Measurements from ENCODE around the gene DVL1. TPM values are rescaled to one million over a fixed set of nuclear protein-coding genes. Genes with fewer than 3 reads are reported as not detected.

Gene DVL1
- total and polyA plus RNA-seq, 2 of the 13 experiments (the other 11 are each of a cell fraction or from before 2014, with no cell fraction given) = 30.8 to 60.4 TPM

DNA sequence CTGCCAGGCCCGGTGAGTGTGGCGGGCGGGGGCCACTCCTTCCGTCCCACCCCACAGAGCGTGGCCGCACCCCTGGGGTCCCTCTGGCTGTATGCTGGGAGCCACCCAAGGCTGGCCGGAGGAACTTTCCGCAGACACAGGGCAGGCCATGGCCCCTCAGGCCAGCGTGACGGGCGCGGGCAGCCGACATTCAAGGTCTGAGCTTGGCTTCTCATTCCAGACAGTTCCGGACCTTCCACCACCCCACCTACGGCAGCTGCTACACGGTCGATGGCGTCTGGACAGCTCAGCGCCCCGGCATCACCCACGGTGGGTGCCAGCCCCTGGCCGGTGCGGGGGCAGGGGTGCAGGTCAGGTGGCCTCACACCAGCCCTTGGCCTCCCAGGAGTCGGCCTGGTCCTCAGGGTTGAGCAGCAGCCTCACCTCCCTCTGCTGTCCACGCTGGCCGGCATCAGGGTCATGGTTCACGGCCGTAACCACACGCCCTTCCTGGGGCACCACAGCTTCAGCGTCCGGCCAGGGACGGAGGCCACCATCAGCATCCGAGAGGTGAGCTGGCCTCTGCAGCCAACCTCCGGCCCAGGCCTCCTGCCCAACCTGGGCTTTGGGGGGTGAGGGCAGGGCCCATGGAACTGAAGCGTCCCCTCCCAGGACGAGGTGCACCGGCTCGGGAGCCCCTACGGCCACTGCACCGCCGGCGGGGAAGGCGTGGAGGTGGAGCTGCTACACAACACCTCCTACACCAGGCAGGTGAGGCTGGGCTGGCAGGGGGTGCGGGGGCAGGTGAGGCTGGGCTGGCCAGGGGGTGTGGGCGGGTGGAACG lies 61.7 kb downstream of the DVL1 start (continued):
- TF ChIP-seq, protein P1, sequence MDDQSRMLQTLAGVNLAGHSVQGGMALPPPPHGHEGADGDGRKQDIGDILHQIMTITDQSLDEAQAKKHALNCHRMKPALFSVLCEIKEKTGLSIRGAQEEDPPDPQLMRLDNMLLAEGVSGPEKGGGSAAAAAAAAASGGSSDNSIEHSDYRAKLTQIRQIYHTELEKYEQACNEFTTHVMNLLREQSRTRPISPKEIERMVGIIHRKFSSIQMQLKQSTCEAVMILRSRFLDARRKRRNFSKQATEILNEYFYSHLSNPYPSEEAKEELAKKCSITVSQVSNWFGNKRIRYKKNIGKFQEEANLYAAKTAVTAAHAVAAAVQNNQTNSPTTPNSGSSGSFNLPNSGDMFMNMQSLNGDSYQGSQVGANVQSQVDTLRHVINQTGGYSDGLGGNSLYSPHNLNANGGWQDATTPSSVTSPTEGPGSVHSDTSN (CRISPR knock-in tag; IDR thresholded peaks at IDR 0.05; ENCODE audit: borderline replicate concordance) = no peak
- TF ChIP-seq ZNF75D (CRISPR knock-in tag; IDR thresholded peaks at IDR 0.05; ENCODE audit: borderline replicate concordance) (no peak), EZH2 (conservative IDR thresholded peaks at IDR 0.05; ENCODE audit: low read depth, low read length) (no peak), MIER3 (CRISPR knock-in tag; IDR thresholded peaks at IDR 0.05; ENCODE audit: borderline replicate concordance) (no peak), FOXP1 (IDR thresholded peaks at IDR 0.05) (no peak), FOXP1 (CRISPR knock-in tag; IDR thresholded peaks at IDR 0.05) (no peak), MAFF (IDR thresholded peaks at IDR 0.05; ENCODE audit: low read depth, low read length) (no peak), SMARCC2 (IDR thresholded peaks at IDR 0.05) (no peak), TGIF2 (CRISPR knock-in tag; IDR thresholded peaks at IDR 0.05) (no peak), ZKSCAN8 (CRISPR knock-in tag; IDR thresholded peaks at IDR 0.05; ENCODE audit: borderline replicate concordance) (no peak), KDM6A (CRISPR knock-in tag; IDR thresholded peaks at IDR 0.05; ENCODE audit: low read depth) (0 out of 2 replicates have a peak, but pooled peaks have one; percentile 29), IRF2 (CRISPR knock-in tag; IDR thresholded peaks at IDR 0.05) (no peak), NFE2L1 (CRISPR knock-in tag; IDR thresholded peaks at IDR 0.05; ENCODE audit: borderline replicate concordance) (no peak; the same call in 1 of the 2 replicates), RFX1 (IDR thresholded peaks at IDR 0.05) (no peak), ZBTB3 (CRISPR knock-in tag; IDR thresholded peaks at IDR 0.05; ENCODE audit: borderline replicate concordance, low read depth) (no peak), ZSCAN30 (CRISPR knock-in tag; IDR thresholded peaks at IDR 0.05) (no peak), ZSCAN29 (CRISPR knock-in tag; conservative IDR thresholded peaks at IDR 0.05) (0 out of 2 replicates have a peak, but pooled peaks have one; percentile 27), HOXA9 (CRISPR knock-in tag; IDR thresholded peaks at IDR 0.05; ENCODE audit: borderline replicate concordance) (no peak), KLF15 (CRISPR knock-in tag; IDR thresholded peaks at IDR 0.05; ENCODE audit: borderline replicate concordance) (no peak), ZNF652 (CRISPR knock-in tag; IDR thresholded peaks at IDR 0.05; ENCODE audit: borderline replicate concordance, low read depth) (no peak)
- TF ChIP-seq, protein P2, sequence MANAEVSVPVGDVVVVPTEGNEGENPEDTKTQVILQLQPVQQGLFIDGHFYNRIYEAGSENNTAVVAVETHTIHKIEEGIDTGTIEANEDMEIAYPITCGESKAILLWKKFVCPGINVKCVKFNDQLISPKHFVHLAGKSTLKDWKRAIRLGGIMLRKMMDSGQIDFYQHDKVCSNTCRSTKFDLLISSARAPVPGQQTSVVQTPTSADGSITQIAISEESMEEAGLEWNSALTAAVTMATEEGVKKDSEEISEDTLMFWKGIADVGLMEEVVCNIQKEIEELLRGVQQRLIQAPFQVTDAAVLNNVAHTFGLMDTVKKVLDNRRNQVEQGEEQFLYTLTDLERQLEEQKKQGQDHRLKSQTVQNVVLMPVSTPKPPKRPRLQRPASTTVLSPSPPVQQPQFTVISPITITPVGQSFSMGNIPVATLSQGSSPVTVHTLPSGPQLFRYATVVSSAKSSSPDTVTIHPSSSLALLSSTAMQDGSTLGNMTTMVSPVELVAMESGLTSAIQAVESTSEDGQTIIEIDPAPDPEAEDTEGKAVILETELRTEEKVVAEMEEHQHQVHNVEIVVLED (CRISPR knock-in tag; IDR thresholded peaks at IDR 0.05; ENCODE audit: borderline replicate concordance) = no peak
- TF ChIP-seq, protein P3, sequence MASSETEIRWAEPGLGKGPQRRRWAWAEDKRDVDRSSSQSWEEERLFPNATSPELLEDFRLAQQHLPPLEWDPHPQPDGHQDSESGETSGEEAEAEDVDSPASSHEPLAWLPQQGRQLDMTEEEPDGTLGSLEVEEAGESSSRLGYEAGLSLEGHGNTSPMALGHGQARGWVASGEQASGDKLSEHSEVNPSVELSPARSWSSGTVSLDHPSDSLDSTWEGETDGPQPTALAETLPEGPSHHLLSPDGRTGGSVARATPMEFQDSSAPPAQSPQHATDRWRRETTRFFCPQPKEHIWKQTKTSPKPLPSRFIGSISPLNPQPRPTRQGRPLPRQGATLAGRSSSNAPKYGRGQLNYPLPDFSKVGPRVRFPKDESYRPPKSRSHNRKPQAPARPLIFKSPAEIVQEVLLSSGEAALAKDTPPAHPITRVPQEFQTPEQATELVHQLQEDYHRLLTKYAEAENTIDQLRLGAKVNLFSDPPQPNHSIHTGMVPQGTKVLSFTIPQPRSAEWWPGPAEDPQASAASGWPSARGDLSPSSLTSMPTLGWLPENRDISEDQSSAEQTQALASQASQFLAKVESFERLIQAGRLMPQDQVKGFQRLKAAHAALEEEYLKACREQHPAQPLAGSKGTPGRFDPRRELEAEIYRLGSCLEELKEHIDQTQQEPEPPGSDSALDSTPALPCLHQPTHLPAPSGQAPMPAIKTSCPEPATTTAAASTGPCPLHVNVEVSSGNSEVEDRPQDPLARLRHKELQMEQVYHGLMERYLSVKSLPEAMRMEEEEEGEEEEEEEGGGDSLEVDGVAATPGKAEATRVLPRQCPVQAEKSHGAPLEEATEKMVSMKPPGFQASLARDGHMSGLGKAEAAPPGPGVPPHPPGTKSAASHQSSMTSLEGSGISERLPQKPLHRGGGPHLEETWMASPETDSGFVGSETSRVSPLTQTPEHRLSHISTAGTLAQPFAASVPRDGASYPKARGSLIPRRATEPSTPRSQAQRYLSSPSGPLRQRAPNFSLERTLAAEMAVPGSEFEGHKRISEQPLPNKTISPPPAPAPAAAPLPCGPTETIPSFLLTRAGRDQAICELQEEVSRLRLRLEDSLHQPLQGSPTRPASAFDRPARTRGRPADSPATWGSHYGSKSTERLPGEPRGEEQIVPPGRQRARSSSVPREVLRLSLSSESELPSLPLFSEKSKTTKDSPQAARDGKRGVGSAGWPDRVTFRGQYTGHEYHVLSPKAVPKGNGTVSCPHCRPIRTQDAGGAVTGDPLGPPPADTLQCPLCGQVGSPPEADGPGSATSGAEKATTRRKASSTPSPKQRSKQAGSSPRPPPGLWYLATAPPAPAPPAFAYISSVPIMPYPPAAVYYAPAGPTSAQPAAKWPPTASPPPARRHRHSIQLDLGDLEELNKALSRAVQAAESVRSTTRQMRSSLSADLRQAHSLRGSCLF (CRISPR knock-in tag; IDR thresholded peaks at IDR 0.05; ENCODE audit: borderline replicate concordance) = no peak

All from HepG2 (cell line).